Urothelium cell line (cell line): ENCODE data around the gene MBP.

Experiments used
- DNase-seq: peaks from one replicate; pipeline ENCODE4 v3.0.0; 2011; ENCODE audit warnings: low spot score, mixed read lengths
- FAIRE-seq: peaks from 2 replicates; lab custom pipeline; 2011; peaks lifted over from hg19 to GRCh38; lab: Jason Lieb, UNC

The MBP gene

GRCh38 chr18:77116201-77117080, 16.1 kb downstream of the MBP start:
- DNase-seq (no peak), FAIRE-seq (no peak)

DNA sequence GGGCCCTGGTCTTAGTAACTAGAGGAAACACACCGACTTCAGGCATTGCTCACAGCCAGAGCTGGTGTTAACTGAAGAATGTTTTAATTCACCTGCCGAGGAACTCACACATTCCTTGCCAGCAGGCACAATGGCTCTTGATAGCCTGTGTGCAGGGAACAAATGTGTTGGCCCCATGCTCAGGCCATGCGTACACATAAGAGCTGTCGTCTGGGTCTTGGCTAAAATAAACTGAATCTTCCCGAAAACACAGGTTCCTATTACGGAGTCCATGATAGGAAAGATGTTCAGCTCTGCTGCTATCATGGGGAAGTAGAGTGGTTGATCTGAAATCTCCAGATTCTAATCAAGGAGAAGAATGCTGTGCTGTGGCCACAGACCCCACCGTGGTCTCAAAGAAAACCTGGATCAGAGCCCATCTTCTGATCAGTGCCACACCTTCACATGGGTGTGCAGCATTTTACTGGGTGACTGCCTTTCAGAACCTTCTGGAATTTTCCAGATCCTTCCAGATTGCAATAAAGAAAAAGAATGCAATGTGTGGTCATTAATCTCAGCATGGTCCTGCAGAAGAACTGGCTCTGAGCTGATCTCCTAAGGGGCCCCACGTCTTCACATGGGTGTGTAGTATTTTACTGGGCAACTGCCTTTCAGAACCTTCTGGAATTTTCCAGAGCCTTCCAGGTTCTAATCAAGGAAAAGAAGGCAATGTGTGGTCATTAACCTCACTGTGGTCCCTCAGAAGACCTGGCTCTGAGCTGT, 17.2 kb downstream of the MBP start:
- DNase-seq, result no peak
- no peak for FAIRE-seq

DNA sequence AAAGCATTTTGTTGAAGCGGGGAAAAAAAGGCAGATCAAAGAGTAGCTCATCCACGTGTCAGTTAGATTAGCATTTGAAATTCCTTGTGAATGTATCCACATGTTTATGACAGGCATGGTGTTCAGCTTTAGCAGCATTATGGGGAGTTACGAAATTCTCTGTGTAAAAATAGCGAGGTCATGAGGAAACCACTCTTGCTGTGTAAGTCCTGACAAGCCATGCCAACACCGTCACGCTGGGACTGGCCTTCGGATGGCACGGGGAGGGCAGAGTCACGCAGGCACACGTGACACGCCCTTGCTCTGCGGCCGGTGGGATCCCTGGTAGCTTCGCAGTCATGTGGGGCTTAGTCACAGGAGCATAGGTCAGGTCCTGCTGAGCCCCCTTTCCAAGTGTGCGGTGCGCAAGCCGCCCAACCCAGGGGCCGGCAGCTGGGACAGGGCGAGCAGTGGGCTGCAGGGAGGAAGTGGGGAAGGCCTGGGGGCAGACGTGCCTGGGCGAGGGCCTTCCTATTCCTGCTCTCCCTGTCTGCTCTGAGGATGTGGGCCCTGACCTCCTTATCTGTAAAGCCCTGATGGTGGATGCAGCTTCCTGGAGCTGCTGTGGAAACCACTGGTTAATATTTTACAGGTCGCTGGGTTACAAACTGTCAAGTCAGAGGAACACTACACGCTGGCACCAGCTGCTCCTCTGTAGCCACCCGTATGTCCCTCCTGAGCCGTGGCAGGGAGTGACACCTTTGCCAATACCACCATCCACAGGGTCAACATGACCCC, 18.0 kb downstream of the MBP start:
- FAIRE-seq (peak; percentile 82), DNase-seq (no peak)

DNA sequence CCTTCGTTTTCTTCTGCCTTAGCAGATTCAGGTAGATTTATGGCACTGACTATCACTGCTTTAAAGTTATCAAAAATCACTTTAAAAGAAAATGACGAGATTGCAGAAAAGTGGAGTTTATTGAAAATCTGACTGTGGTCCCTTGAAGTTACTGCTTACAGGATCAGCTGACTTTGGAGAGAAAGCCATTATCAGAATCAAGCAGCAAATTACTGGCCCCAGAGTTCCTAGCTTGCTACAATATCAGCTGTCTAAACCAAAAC, 18.5 kb downstream of the MBP start:
- FAIRE-seq, result no peak

DNA sequence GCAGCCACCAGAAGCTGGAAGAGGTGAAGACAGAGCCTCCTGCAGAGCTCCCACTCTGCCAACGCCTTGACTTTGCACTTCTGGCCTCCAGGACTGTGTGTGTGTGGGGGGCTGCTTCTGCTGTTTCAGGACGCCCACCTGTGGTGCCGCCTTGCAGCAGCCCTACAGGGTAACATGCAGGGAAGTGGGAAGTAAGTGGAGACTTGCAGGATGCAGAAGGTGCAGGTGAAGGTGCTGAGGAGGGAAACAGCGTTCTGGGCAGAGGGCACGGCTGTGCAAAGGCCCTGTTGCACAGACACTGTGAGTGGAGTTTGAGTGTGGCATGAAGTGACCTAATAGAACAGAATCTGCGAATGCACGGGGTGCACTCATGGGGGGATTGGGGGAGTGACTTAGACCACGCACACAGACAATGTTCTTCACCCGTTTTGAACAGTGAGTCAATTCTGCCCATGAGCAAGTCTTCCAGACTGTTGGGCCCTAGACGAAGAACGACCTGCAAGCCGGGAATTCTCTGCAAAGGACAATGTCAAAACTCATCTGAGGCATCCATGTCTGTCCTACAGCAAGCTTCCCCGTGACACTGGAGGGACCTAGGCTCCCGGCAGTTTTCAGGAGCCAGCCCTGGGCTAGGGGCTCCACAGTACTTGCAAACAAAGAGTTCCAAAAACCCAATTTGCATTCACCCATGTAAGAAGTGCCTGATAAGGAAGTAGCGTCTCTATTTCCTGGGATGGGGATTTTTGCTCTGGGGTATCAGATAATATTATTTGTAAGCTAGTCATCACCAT, 19.0 kb downstream of the MBP start:
- DNase-seq (no peak), FAIRE-seq (peak; percentile 42)

More for the DNA sequence above, 18.5 kb downstream of the MBP start:
- DNase-seq, result no peak

DNA sequence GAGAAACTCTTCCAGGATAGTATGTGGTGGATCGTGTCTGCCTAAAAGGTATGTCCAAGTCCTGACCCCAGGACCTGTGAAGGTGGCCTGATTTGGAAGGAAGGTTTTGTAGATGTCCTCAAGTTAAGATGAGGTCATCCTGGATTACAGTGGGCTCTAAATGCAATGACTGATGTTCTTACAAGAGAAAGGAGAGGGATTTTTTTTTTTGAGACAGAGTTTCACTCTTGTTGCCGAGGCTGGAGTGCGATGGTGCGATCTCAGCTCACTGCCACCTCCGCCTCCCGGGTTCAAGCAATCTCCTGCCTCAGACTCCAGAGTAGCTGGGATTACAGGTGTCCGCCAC, 19.9 kb downstream of the MBP start:
- FAIRE-seq (no peak), DNase-seq (no peak)

DNA sequence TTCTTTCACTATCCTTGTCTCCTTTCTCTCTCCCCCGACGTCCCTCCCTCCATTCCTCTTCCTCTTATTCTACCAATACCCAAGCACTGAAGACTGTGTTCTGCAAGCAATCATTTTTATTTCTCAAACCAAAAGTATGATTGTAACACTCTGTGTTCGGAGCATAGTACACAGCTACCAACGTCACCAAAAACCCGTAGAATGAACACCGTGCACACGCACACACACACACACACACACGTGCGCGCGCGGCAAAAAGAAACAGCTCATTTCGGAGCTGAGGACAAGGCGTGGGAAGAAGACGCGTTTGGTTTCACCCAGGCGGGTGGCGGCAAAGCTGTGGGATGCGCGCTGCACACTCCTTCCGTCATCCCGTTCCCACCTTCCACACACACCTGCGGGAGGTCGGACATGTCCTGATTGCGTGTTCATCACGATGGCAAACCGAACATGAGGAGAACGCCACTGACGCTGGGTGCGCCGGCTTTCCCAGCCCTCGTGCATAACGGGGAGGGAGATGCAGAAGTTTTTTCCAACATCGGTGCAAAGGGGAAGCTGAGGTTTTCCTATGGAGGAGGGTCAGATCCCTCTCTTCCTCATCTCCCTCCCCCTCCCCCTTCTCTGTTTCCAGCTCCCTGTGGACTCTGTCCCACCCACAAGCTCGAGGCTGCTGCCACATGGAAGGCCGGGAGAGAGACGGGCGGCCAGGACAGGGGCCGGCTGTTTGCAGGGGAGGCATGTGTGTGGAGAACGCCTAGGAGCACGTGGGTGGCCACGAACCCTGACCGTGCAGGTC, 20.4 kb downstream of the MBP start:
- FAIRE-seq, result peak; percentile 9

DNA sequence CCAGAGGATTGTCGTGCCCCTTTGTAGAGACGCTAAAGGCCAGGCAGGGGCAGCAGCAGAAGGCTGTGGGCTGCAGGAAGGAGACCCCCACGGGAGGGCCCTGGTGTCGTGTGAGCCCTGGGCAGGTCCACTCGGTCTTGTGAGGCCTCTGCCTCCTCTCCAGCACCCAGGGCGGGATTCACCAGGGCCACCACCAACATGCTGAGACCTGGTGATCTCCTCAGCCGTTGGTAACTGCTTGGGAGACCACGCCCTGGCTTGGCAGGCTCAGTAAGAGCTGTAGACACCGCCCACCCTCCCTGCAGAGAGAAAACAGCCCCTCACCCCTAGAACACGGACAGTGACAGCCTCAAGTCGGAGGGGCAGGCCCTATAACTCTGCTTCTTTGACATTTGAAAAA, 21.1 kb downstream of the MBP start:
- no peak for FAIRE-seq
- no peak for DNase-seq

More for the DNA sequence above, 20.4 kb downstream of the MBP start:
- no peak for DNase-seq

- no peak for FAIRE-seq
These were observed 21.6 kb downstream of the MBP start for GRCh38 chr18:77110936-77111335.

GRCh38 chr18:77110400-77110799, 22.2 kb downstream of the MBP start:
- DNase-seq (no peak), FAIRE-seq (no peak)

More at GRCh38 chr18:77110936-77111335, 21.6 kb downstream of the MBP start:
- DNase-seq, result no peak

GRCh38 chr18:77109648-77110019, 22.9 kb downstream of the MBP start:
- FAIRE-seq (no peak), DNase-seq (no peak)

DNA sequence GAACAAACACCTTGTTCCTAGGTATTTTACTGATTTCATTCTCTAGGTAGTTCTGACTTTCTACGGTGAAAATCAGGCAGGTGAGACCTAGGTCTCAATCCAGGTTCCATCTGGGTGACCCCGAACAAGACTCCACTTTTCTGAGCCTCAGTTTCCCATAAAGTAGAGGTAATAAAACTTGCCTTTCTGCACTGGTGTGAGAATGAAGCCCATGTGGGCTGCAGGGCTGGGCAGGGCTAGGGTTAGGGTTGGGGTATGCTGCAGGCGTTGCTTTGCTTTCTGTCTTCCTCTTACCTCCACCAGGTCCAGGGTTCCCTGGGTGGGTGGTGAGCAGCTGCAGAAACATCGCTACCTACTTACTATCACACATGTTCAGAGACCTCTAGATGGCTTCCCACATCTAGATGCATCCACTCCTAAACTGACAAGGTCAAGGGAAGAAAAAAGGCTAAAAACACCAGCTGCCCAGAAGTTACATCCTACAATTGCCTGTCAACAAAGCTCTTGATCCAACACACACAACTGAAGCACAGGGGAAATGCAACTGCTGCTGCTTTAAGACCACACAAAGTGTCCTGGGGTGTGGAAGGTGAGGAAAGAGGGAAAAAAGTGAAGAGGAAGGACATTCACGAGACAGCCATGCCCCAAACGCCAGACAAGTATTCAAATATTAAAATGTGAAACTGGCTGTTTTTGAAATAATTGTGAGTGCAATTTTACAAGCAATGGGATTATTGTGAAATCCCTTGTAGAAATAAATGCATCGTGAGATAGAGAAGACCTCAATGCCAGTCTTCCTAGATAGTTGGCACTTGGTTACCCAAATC, 23.5 kb downstream of the MBP start:
- DNase-seq, result no peak
- FAIRE-seq, result no peak

DNA sequence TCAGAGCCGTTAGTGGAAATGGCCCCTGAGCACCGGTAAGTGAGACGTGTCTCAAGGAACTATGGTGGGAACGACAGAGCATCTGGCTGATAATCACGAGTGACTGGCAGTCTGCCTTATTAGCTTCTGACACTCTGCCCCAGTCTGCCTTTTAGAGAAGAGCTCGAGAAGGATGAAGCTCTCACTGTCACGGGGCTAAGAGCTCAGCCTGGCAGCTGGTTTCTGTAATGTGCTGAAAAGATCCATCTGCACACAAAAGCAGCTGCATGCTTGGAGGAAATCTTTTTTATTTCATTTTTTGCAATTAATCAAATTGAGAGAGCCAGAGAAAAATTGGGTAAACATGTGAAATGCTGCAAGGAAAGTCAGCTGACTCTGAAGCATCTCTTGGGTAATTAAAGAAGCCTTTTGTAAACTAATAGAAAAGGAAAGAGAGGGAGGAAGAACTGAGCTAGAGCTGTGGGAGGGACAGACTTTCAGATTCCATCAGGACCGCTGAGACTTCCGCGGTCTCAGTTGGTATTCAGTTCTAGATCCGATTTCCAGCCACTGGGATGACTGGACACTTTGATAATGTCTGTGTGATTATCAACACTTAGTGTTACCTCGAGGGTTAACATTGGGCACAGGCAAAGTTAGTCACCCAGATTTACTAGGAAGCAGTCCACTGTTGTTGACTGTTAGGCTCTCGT, 24.4 kb downstream of the MBP start:
- peak; percentile 61 for FAIRE-seq

DNA sequence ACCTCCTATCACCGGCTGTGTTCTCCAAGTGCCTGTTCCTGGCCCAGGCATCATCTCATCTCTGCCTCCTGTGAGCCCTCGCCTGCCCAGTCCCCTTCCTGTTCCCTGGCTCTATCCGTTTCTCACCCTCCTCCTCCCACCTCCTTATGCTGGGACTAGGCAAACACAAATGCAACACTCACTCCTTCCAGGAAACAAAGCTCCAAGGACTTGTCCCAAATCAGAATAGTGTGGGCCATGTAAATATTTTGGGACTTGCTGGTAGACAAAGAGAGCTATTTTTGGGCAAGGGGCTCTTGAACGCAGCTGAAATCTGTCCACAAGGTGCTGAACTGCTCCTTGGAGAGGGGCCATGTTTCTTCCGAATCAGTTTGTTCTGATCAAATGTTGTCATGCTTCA, 25.3 kb downstream of the MBP start:
- no peak for DNase-seq
- FAIRE-seq, result no peak

More for the DNA sequence above, 24.4 kb downstream of the MBP start:
- peak; percentile 64 for DNase-seq

- DNase-seq, result no peak
- no peak for FAIRE-seq
These were observed 26.3 kb downstream of the MBP start for GRCh38 chr18:77106331-77106730.

DNA sequence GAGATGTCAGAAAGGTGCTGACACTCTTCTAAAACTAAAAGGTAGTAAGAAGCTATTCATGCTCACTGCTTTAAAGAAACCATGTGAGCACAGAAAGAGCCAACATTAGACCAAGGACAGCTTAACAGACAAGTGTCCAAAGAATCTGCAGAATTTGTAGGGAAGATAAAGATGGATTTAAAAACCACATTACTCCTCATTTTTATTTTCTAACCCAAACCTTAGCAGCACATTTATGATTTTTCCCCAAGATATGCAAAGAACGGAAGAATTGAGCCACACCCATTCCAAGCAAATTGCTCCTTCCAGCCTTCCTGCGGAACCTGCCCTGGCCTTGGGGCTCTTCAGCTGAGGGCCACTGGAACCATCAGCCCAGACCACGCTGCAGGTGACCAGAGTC, 26.9 kb downstream of the MBP start:
- no peak for DNase-seq
- FAIRE-seq, result no peak

DNA sequence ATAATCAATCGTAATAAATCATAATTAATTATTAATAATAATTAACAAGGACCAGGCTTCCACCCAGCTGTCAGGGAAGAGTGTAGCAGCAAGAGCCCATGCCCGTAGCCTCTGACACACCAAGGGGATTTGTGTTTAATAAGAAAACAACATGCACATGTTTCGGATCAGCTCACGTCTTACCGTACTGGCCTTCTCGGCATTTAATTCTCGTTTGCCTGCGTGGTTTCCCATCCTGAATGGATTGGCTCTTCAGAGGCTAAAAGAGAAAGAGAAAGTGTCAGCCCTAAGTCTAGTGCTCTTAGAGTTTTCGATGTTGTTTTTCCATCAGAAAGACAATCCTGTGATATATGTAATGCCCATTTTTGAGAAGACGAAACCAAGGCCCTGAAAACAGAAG, 27.6 kb downstream of the MBP start:
- no peak for FAIRE-seq
- DNase-seq, result no peak

DNA sequence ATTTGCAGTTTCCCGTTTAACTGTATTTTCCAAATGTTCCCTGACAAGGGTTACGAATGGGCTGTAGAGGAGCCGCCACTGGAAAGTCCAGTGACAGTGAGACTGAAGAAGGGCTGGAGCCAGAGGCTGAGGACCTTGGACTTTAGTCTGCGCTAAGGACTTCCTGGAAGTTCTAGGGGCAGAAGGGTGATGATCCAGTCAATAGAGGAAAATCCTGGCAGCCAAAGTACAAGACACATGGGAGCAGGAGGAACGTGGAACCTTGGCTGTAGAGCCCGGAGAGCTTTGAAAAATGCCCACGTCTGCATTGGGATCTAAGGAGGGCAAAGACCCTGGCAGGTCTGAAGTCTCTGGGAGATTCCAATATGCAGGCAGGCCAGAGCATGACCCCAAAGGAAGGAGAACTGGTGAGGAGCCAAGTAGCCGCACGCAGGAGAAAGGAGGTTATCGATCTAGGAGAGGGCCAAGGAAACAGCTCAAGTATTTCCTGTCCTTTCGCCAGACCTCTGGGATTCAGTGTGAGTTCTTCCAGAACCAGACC, 28.5 kb downstream of the MBP start:
- no peak for DNase-seq
- FAIRE-seq, result no peak
